ENCODE results near the gene MINPP1.
"Not testable (repeated sequence)": the region's sequence is repeated elsewhere in the genome, so short reads cannot be mapped to it uniquely, and the experiment has no call there.

The MINPP1 gene, protein sequence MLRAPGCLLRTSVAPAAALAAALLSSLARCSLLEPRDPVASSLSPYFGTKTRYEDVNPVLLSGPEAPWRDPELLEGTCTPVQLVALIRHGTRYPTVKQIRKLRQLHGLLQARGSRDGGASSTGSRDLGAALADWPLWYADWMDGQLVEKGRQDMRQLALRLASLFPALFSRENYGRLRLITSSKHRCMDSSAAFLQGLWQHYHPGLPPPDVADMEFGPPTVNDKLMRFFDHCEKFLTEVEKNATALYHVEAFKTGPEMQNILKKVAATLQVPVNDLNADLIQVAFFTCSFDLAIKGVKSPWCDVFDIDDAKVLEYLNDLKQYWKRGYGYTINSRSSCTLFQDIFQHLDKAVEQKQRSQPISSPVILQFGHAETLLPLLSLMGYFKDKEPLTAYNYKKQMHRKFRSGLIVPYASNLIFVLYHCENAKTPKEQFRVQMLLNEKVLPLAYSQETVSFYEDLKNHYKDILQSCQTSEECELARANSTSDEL
- 8.5 to 20.6 (median 13.9) reads per million in 4 experiments for total RNA-seq

DNA sequence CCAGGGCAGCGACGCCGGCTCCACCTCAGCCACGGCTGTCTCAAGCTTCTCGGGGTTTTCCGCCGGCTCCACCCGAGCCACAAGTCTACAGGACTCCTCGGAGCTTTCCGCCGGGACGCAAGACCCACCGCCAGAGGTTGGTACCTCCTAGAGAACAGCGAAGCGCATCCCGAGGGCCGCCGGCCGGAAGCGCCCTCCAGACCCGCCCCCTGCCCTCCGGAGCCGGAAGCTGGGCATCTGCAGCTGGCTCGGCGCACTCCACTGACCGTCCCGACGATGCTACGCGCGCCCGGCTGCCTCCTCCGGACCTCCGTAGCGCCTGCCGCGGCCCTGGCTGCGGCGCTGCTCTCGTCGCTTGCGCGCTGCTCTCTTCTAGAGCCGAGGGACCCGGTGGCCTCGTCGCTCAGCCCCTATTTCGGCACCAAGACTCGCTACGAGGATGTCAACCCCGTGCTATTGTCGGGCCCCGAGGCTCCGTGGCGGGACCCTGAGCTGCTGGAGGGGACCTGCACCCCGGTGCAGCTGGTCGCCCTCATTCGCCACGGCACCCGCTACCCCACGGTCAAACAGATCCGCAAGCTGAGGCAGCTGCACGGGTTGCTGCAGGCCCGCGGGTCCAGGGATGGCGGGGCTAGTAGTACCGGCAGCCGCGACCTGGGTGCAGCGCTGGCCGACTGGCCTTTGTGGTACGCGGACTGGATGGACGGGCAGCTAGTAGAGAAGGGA is at the start of gene MINPP1:
MINPP1 (plus strand) TSS at position 254 of the 726 bp plus-strand sequence; CDS start at position 277, 23 bp downstream.
- DNase-seq = peak; percentile 23

DNA sequence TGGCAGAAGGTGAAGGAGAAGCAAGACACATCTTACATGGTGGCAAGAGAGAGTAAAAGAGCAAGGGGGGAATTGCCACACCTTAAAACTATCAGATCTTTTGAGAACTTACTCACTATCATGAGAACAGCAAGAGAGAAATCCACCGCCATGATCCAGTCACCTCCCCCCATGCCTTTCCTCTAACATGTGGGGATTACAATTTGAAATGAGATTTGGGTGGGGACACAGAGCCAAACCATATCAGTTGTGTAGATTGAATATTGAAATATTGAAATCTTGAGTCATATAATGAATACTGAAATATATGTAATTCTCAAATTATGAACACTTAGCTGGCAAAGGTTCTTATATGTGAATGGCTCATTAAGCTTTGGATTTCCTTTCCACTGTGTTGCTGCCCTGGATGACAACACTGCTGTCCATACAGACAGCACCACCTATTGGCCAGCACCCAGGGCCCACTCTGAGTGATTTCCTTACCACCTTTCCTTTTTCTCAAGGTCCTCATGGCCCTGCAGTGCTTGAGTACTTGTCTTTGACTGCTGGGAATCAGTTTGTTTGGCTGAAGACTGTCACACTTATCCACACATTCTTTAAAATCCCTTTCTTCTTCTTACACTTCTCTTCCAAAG is 48.0 kb upstream of the MINPP1 start:
- not testable (repeated sequence) for DNase-seq

DNA sequence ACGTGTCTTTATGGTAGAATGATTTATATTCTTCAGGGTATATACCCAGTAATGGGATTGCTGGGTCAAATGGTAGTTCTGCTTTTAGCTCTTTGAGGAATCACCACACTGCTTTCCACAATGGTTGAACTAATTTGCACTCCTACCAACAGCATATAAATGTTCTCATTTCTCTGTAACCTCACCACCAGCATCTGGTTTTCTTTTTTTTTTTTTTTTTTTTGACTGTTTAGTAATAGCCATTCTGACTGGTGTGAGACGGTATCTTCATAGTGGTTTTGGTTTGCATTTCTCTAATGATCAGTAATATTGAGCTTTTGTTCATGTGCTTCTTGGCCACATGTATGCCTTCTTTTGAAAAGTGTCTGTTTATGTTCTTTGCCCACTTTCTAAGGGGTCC is 42.9 kb upstream of the MINPP1 start:
- DNase-seq = not testable (repeated sequence)

DNA sequence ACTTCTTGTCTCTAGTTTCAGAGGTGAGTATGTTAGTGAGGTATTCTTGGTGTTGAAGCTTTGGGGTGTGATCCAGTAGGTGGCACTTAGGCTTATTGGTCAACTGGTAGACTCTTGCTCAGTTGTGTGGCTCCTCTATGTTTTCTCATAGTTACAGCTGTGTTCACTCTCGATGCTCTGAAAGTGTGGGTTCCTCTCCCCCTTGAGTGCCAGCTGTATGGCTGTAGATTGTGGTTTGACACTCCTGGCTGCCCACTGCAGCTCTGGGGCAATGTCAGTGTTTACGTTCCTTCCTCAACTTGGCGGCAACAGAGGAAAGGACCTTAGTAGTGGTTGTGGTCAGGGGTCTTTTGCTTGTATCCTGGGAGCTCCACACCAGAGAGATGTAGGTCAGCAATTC is 37.8 kb upstream of the MINPP1 start:
- DNase-seq = not testable (repeated sequence)

DNA sequence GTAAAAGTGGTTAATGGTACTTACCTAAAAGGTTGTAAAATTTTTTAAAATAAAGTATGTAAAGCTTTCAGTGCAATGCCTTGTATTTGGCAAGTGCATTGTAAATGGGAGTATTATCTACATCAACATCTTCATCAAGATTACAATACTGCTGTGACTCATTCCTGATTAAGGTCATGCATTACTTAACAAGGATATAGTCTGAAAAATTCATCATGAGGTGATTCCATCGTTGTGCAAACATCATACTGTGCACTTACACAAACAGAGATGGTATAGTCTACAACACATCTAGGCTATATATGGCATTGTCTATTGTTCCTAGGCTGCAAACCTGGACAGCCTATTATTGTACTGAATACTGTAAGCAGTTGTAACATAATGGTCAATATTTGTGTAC is 16.0 kb upstream of the MINPP1 start:
- DNase-seq = not testable (repeated sequence)

DNA sequence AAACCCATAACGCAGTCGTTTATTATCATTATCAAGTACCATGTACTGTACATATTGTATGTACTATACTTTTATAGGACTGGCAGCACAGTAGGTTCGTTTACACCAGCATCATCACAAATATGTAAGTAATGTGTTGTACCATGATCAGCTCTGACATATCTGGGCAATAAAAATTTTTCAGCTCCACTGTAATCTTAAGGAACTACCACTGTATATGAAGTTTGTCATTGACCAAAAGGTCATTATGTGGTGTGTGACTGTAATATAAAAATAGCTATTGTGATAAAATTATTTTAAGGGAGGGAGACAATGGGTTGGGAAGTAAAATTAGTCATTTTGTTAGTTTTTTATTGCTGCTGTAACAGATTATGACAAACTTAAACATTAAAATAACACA is 14.4 kb upstream of the MINPP1 start:
- DNase-seq = not testable (repeated sequence)

DNA sequence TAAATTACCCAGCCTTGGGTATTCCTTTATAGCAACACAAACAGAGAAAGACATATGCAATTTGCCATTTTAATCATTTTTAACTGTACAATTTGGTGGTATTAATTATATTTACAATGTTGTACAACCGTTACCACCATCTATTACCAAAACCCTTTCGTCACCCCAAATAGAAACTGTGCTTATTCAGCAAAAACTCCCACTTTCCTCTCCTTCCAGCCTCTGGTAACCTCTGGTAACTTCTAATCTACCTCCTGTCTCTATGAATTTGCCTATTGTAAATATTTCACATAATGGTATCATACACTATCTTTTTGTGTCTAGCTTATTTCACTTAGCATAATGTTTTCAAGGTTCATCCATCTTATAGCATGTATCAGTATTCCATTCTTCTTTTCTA is 12.2 kb upstream of the MINPP1 start:
- not testable (repeated sequence) for DNase-seq

DNA sequence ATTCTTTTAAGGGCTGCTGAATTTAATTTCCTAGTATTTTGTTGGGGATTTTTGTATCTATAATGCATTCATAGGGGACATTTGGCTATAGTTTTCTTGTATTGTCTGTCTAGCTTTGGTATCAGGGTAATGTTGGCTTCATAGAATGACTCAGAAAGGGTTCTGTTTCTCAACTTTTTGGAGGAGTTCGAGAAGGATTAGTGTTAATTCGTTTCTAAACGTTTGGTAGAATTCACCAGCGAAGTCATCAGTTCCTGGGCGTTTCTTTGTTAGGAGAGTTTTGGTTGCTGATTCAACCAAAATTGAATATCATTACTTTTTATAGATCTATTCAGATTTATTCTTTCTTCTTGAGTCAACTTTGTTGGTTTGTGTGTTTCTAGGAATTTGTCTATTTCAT is 9.2 kb upstream of the MINPP1 start:
- DNase-seq = not testable (repeated sequence)

DNA sequence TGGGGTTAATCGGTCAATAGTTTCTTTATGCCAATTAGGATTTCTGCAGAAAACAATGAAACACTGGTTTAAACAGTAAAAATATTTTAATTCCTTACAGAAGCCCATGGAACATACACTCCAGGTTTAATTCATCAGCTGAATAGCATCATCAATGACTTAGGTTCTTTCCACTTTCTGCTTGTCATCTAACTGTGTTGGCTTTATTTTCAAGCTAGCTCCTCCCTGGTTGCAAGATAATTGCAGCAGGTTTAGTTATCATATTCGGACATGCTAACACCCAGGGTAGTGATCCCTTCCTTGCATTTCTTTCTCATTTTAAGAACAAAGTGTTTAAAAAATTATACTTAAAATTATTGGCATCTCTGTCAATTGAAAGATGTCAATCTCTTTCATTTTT is 7.3 kb upstream of the MINPP1 start:
- not testable (repeated sequence) for DNase-seq

DNA sequence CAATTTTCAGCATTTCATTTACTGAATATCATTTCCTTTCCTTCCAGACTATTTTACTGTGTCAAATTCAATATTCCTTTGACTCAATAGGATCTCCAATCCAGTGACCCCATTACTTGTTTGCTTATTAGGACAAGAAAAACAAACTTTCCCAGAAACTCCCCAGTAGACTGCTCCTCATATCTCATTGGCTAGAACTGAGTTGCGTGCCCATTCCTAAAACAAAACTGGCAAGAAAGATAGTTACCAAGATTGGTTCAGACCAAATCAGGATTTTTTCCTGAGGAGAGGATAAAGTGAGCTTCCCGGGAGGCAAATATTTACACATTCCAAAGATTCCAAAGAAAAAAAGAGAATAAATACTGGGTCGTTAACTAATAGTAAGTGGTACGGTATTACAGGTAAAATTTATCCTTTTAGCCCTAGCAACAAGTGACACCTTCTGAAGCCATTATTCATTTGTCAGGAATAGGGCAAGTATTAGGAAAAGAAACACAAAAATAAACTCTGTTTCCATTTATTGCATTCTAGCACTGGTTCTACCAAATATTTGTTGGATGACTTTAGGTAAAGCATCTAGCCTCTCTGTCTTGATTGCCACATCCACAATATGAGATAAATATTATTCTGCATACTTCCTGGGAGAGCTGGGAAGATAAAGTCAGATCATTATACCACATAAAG is 6.4 kb upstream of the MINPP1 start:
- not testable (repeated sequence) for DNase-seq

DNA sequence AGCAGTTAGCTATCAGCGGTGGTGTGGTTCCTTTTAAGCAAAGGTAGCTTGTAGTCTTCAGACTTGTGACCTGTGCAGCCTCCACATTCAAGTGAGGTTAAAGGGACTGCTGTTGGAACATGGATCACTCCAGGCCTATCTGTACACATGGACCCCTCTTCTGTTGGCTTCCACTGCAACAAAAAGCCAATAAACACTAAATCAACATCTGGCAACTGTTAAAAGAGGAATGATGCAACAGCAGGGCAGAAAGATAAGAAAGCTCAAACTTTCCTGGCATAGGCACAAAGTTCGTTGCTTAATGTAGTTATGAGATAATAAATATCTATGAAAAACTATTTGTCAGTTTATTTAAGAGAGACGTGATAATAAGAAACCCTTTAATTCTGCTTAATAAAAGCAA is 4.0 kb upstream of the MINPP1 start:
- DNase-seq = no peak

DNA sequence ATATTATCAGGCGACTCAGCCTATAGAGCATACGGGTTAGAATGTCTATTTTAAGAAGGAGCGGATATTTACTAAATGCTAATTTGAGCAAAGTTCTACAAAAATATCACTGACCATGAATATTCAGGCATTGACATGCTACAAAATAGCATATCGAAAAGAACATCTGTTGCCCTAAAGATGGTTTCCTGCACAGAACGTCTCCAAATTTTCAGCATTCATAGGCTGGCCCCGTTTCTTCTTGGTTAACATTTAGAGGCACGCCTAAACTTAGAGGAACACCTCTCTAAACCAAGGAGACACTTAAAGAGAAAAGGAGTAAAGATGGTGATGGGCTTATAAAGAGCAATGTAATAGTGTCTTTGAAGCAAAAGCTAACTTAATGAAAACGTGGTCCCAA is 1.3 kb upstream of the MINPP1 start:
- no peak for DNase-seq

DNA sequence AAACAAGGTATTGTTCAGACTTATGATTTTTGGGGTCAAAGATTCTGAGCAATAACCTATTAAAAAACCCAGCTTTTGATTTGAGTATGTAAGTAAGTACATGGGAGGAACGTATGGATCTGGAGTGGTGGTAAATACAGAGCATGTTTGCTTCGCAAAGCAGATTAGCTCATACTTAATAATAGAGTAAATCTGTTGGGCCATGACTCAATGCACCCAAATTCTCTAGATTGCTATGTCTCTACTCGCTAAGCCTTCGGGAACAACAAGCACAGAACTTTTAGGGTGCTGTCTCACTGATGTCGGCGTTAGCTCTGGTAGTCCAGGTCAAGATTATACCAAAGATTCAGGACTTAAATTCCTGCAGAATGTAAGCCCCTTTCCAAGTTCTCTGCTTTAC is 807 bp upstream of the MINPP1 start:
- no peak for DNase-seq

DNA sequence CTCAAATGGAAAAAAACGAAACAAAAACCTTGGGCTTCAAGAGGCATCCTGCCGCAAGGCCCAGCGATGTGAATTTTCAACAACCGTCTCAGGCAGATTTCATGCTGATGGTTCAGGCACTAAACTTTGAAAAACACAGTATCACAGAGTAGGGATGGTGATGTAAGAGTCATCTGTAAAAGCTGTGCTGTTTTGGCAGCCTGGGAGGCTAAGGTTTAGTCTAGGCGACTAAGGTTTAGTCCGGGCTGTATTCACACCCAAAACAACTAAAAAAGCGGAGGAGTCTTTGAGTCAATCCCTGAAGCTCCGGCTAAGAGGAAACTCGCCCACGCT is 420 bp upstream of the MINPP1 start:
- DNase-seq = no peak

DNA sequence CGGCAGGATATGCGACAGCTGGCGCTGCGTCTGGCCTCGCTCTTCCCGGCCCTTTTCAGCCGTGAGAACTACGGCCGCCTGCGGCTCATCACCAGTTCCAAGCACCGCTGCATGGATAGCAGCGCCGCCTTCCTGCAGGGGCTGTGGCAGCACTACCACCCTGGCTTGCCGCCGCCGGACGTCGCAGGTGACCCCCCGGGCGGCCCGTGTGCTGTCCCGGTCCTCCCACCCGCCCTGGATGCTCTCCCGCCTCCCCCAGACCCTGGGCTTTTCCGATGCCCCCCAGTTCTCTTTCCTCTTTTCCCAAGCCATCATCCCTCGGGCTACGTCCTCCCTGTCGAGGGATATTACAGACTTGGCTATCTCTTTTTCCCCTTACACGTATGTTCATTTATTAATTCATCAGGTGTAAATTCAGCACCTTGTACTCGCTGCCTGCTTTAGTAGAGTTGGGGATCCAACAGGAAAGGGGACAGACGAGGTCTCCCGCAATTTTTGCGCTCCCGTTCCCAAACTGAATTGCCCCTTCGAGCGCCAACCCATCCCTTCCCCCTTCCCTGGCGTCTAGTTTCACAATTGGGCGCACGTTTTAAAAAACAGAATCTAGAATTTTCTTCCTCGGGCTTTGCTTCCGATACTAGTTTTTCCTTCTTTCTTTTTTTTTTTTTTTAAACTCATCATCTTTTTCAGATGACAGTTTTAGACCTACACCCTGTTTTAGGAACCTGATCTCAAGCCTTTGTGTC is 846 bp downstream of the MINPP1 start:
- no peak for DNase-seq

DNA sequence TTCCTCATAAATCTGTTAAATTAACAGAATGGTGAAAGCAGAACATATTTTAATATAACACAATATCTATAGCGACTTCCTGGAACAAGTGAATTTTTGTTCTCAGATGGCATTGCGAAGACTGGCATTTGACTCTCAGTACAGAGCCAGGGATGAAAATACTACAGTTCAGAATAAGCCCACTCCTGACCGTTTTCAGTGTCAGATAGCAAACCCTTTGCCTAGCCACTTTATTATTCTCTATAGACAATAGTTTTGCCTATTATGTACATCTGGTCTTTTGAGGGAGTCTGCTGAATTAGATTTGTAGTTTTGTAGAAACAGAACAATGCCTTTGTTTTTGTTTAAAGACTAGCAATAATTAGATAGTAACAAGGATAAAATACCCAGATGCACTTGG is 2.3 kb downstream of the MINPP1 start:
- DNase-seq = no peak

DNA sequence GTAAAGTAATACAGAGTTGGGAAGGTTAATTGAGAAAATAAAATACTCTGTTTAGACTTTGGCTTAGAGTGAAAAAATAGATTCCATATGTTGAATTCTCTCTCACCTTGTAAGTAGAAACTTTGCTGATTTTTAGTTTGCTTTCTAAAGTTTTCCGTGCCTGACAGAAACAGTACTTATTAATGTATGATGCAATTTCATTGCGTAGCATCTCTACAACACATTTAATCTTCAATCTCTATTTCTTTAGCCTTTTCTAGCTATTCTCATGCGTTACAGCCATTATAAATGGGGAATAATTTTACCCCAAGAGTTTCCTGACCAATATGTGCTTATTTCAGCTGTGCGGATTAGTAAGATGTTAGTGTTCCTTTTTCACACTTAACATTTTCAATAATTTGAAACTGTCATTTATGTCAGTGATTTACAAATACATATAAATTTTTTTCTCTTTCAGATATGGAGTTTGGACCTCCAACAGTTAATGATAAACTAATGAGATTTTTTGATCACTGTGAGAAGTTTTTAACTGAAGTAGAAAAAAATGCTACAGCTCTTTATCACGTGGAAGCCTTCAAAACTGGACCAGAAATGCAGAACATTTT is 3.3 kb downstream of the MINPP1 start:
- DNase-seq = no peak

DNA sequence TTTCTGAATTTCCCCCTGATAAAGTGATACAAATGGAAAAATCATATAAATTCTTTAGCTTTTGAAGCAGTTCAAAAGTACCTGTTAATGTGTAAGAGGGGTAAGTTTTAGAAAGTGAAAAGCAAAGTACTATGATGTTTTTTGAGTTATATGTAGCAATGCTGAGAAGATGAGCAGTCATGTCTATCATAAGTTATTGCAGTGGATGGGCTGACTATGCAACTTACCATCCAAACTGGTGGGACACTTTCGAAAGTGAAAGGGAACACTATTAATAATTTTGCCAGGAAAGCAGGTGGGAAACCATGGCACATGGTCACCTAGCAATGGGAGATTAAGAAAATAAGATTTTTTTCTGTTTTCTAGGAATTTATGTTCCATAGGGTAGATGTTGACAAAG is 4.1 kb downstream of the MINPP1 start:
- DNase-seq = no peak

DNA sequence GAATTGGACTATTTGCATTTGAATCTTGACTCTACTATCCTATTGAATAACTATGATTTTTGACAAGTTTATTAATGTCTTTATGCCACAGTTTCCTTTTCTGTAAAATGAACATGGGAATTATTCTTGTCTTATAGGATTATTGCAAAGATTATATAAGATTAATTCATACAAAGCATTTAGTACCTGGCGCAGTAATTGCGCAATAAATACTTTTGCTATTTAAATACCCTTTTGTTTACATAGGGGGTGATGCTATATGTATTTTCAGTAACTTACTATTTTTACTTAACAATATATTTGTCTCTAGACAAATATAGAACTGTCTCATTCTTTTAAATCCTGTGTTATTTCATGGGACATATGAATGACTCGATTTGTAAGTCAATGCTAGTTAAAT is 5.3 kb downstream of the MINPP1 start:
- no peak for DNase-seq

DNA sequence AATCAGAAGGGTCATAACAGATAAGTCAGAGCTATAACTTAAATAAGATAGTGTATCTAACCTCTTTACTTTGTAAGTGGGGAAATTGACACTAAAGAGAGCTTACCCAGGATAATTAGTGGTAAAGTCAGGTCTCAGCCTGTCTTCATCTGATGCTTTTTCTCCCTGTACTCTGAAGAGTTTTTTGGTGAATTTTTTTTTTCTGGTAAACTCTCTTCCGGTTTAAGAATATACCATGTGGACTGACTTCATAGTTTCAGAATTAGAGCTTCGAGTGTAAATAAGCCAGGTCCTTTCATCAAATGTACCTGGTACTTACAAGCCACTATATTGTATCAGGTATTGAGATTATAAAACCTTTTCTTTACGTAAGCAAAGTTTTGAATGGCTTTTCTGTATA is 6.8 kb downstream of the MINPP1 start:
- DNase-seq = no peak

DNA sequence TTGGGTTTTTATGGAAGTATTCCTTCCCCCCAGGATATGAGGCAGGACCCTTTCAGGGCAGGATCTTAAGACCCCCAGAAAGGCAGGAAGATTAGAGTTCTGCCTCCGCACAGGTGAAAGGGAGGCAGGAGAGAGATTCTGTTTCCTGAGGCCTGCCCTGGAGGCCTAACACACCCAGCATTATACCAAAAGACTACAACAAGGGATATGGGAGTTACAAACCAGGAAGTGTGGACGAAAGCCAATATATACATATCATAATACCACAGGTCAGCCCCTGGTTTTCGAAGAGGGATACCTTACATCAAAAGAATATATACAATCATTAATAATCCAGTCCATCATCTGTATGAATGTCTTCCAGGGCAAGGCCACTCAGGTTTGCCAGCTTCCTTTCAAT is 14.2 kb downstream of the MINPP1 start:
- no peak for DNase-seq

DNA sequence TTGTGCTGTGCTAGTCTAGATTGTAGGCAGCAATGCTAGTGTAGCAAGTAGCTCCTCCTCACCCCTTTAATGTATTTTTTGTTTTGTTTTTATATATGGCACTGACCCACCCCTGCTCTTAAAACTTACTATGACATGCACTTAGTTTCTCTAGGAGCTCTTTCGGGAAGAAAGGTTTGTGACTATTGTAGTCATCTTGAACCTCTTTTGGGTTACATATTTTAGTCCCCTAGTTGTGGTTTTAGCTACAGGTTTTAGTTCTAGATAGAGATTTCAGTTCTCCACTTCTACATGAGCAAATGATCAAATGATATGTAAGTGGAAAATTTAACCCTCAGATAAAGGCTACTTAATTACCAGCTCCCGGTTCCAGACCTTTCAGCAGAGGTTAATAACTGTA is 14.9 kb downstream of the MINPP1 start:
- DNase-seq = no peak
